DMS153 treated with DMSO at 0.1 percent for 48 hours (cell line): ENCODE measurements around the gene ANXA8.
"Not testable (repeated sequence)": the region's sequence is repeated elsewhere in the genome, so short reads cannot be mapped to it uniquely, and the experiment has no call there.

Experiments used
- DNase-seq: peaks from one replicate; lab custom pipeline; 2025; ENCODE audit not compliant: unreplicated experiment; lab: John Stamatoyannopoulos, UW

ANXA8 gene

GRCh38 chr10:47465216-47465917 lies 18.5 kb downstream of the ANXA8 start:
- DNase-seq, result not testable (repeated sequence)

DNA sequence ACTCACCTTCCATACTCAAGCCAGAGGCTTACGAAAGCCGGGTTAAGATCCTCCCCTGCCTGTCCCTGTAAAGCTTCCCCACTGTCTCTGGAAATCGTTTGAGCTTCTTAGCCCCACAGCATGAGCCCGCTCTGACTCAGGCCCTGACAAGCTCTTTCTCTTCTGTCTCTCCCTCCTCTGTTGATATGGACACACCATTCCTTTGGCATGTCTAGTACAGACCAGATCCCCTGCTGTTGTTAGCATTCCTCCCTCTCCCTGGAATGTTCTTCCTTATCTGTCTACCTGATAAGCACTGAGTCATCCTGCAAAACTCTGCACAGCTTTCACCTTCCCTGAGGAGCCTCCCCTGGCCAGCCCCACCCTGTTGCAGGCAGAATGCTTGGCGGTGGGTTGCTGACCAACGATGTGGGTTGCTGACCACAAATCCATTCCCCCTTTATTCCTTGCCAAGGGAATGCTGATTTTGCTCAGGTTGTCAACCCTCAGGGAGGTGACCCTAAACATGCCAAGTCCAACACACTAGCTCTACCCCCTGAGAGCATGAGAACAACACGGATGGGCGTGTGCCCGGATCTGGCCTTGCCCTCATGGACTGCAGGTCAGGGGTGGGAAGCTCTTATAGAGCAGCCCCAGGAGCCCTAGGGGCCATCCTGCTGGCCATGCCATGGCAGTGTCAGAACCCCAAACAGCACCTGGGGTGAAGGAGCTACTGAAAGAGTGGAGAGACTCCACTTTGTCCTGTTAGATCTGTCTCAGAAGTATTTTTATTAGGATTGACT lies 21.1 kb downstream of the ANXA8 start:
- DNase-seq, result not testable (repeated sequence)

DNA sequence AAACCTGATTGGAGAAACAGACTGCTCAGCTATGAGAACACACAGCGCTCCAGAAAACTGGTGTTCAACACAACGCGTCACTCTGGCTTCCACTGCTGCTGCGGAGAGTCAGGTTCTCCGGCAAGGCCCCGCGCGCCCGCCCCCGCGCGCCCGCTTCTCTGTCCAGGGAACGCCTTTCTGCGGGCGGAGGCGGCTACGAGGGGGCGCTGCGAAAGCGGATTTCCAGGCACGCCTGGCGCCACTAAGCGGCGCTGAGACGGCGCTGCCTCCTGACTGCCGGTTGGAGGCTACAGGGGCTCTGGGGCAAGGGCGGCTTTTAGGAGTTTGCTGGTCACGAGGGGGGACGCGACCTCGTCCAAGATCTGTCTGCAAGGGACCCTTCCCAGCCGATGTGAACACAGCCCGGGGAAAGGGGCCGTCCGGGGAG lies 22.6 kb downstream of the ANXA8 start:
- DNase-seq, result not testable (repeated sequence)

GRCh38 chr10:47458466-47459154 lies 25.3 kb downstream of the ANXA8 start:
- DNase-seq, result no peak

DNA sequence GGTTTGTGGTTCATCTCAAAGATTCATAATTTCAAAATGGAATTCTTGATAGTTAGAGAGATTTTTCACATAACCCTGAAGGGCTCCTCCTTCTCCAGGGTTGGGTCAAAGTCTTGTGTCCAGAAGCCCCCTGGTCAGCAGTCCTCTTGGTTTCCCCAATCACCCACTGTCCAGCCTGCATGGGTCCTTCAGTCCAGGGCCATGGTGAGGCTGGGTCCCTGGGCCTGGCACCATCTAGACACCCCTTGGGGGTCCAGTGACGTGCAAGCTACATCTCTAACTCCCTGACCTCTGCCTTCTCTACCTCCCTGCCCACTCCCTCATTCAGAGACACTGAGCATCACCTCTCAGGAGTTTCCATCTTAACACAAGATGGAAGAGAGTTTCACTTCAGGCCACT lies 26.1 kb downstream of the ANXA8 start:
- DNase-seq, result no peak

GRCh38 chr10:47457528-47457820 lies 26.4 kb downstream of the ANXA8 start:
- no peak for DNase-seq

GRCh38 chr10:47456794-47457527 lies 27.0 kb downstream of the ANXA8 start:
- DNase-seq, result no peak

- DNase-seq, result no peak
Observed at GRCh38 chr10:47456079-47456785, 27.7 kb downstream of the ANXA8 start.

DNA sequence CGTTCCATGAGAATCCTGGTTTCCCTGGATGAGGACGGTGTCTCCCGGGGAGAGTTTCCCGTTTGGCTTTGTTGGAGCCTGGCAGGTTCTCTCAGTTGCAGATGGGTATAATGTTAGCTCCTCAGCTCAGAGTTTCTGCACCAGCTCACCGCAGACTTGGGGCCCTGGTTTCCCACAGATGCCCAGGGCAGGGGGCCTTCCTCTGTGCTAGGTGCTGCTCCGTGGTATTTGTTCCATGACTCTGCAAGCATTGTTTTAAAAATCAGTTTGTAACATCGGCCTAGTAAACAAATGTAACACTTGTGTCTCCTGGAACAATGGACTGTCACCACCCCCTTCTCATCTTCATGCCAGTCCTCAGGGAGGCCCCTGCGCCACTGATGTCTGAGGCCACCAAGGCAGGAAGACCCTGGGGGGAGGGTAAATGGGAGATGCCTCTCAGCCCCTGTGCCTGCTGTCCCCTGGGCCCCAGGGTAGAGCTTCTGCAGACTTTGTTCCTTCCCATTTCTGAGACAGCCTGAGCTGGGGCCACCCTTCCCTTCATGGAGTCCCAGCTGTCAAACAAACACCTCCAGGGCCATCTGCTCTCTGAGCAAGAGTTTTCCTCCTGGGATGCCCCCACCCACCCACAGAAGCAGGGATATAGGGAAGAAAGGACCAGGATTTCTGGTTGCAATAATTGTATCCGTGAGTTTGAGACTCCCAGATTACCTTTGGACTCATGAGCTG lies 28.4 kb downstream of the ANXA8 start:
- DNase-seq, result not testable (repeated sequence)

GRCh38 chr10:47454780-47455058 lies 29.2 kb downstream of the ANXA8 start:
- DNase-seq, result no peak

DNA sequence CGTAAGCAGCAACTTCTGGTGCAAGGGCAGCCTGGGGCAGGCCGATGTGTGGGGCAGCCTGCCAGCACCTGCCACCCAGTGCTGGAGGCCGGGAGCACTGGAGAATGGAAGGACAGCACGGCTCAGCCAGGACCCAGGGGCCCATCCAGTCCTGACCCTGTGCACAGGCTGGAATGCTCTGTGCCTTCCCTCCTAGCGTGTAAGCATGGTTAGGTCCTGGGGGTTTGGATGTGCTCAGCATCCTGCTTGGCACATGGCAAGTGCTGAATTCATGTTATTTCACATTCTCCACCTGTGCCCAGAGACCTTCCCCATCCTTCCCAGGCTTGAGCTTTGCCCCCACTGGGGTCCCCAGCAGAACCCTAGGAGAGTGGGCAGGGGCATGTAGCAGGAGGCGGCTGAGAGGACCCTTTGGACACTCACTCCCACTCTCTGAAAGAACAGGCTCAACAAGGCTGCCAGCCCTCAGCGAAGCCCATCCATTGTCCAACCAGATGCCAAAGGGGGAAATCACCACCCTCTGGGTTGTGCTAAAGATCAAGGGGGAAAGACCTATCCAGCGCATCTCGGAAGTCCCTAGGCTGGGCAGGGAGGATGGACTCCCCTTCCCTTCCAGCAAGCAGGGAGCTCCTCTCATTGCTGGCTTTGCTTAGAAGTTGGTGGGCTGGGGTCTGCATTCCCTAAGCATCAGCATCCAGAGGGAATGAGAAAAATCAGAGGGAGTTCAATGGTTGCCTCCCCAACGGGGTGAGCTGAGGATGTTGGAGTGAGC lies 29.7 kb downstream of the ANXA8 start:
- DNase-seq, result no peak

- no peak for DNase-seq
Observed at GRCh38 chr10:47453141-47454007, 30.5 kb downstream of the ANXA8 start.

- DNase-seq, result no peak
Observed at GRCh38 chr10:47452495-47453140, 31.3 kb downstream of the ANXA8 start.

- DNase-seq, result no peak
Observed at GRCh38 chr10:47451998-47452494, 31.9 kb downstream of the ANXA8 start.

DNA sequence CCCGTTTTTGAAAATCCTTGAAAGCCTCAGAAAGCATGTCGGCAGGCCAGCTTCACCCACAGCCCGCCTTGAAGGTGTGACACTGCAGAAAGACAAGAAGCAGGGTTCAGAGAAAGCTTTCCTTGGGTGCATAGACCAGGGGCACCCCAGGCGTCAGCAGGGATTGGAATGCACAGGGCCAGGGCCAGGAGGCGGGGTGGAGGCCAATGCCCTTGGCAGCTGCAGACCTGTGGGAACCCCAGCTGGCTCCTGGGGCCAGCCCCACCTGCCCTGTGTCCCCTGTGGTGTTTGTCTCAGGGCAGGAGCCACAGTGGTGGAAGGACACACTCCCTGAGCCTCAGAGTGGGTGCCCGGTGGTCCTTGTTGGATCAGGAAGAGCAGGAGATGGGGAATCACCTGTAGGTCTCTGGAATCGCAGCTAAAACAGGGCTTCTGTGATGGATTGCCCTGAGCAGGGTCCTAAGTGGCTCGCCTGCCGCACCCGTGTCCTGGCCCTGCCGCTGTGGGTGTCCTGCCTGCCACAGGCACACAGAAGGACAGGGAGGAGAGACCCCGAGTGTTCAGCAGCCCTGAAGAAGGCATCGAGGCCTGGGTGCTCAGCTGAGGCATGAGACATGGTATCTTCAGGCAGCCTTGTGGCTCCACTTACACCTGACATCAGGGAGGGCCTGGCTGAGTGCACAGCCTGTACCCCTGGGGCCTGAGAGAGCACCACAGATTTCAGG lies 32.5 kb downstream of the ANXA8 start:
- no peak for DNase-seq

GRCh38 chr10:47450442-47450841 lies 33.5 kb downstream of the ANXA8 start:
- DNase-seq, result no peak

GRCh38 chr10:47449979-47450378 lies 33.9 kb downstream of the ANXA8 start:
- no peak for DNase-seq
